HL-60 (cell line): Measurements from ENCODE around the gene DCHS1.

ENCODE experiments used
- DNase-seq, 2 experiments: peaks; one replicate each; pipeline ENCODE4 v3.0.0-alpha.2; 2010 to 2020; ENCODE audit warnings: low read depth in 1 of 2, low spot score in 1 of 2
- H3K27ac ChIP-seq: fragments of 250-450 bp; sonication (Bioruptor Pico); replicated peaks from 2 replicates; pipeline ENCODE4 v1.5.1; 2020; ENCODE audit warnings: mild to moderate bottlenecking, moderate library complexity
- H3K27me3 ChIP-seq: fragments of 250-450 bp; sonication (Bioruptor Pico); 2 replicates; pipeline ENCODE4 v1.5.1; 2021; ENCODE audit warnings: mild to moderate bottlenecking, moderate library complexity; ENCODE audit not compliant: insufficient read depth, poor library complexity, severe bottlenecking
- H3K4me3 ChIP-seq: replicated peaks from 2 replicates; pipeline ENCODE4 v1.5.1; 2011; ENCODE audit warnings: mild to moderate bottlenecking, control low read depth, low read length; ENCODE audit not compliant: insufficient read depth
- CTCF ChIP-seq: IDR thresholded peaks from one replicate; pipeline ENCODE4 v1.5.1; 2011; ENCODE audit warnings: low read length, control low read depth, inconsistent platforms; ENCODE audit not compliant: insufficient read depth
- GABPA ChIP-seq: IDR thresholded peaks from 2 replicates; pipeline ENCODE4 v1.6.1; 2012; ENCODE audit warnings: low read depth
- POLR2AphosphoS5 ChIP-seq: IDR thresholded peaks from 2 replicates; pipeline ENCODE4 v1.6.1; 2012; ENCODE audit warnings: low read depth
- SPI1 ChIP-seq: IDR thresholded peaks from 2 replicates; pipeline ENCODE4 v1.6.1; 2012; ENCODE audit warnings: low read depth, mild to moderate bottlenecking, borderline replicate concordance
- TF ChIP-seq, protein P1 (sequence below): IDR thresholded peaks from 2 replicates; pipeline ENCODE4 v1.6.1; 2012; ENCODE audit warnings: low read depth; ENCODE audit not compliant: insufficient replicate concordance

Gene DCHS1

GRCh38 chr11:6666302-6667183, 10.9 kb upstream of the DCHS1 start:
- H3K27me3 ChIP-seq = no peaks in the 10 kb centered on the region
- no peak overlapping the region for H3K27ac ChIP-seq
- no peak overlapping the region for H3K4me3 ChIP-seq
- no peak for DNase-seq
- TF ChIP-seq CTCF (no peak), GABPA (no peak), POLR2AphosphoS5 (no peak)

DNA sequence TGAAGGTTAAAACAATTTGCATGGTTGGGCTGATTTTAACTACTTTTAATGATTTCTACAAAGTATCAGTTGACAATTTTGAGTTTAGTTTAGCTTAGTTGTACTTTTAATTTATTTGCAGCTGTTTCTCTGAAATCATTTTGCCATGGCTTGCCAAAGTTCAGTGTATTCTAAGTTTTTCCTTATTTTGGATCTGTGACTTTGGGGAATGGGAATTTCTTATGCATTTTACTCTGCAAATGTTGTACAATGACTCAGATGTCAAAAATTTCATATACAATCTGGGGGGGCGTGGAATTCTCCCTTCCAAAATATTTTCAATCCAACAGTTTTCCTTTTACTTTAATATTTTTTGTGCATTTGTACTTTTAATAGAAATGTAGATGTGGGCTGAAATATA, 8.9 kb upstream of the DCHS1 start:
- H3K27me3 ChIP-seq = no peaks in the 10 kb centered on the region

GRCh38 chr11:6663794-6664469, 8.3 kb upstream of the DCHS1 start:
- Histone ChIP-seq H3K27ac (no peak overlapping the region), H3K27me3 (no peaks in the 10 kb centered on the region), H3K4me3 (no peak overlapping the region)
- DNase-seq = no peak
- TF ChIP-seq GABPA (no peak), POLR2AphosphoS5 (no peak), SPI1 (no peak), CTCF (no peak)
- TF ChIP-seq, protein P1, sequence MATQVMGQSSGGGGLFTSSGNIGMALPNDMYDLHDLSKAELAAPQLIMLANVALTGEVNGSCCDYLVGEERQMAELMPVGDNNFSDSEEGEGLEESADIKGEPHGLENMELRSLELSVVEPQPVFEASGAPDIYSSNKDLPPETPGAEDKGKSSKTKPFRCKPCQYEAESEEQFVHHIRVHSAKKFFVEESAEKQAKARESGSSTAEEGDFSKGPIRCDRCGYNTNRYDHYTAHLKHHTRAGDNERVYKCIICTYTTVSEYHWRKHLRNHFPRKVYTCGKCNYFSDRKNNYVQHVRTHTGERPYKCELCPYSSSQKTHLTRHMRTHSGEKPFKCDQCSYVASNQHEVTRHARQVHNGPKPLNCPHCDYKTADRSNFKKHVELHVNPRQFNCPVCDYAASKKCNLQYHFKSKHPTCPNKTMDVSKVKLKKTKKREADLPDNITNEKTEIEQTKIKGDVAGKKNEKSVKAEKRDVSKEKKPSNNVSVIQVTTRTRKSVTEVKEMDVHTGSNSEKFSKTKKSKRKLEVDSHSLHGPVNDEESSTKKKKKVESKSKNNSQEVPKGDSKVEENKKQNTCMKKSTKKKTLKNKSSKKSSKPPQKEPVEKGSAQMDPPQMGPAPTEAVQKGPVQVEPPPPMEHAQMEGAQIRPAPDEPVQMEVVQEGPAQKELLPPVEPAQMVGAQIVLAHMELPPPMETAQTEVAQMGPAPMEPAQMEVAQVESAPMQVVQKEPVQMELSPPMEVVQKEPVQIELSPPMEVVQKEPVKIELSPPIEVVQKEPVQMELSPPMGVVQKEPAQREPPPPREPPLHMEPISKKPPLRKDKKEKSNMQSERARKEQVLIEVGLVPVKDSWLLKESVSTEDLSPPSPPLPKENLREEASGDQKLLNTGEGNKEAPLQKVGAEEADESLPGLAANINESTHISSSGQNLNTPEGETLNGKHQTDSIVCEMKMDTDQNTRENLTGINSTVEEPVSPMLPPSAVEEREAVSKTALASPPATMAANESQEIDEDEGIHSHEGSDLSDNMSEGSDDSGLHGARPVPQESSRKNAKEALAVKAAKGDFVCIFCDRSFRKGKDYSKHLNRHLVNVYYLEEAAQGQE = no peak

More for the DNA sequence above, 8.9 kb upstream of the DCHS1 start:
- TF ChIP-seq GABPA (no peak), POLR2AphosphoS5 (no peak), CTCF (no peak), SPI1 (no peak)
- TF ChIP-seq, protein P1 = no peak
- Histone ChIP-seq H3K4me3 (no peak overlapping the region), H3K27ac (no peak overlapping the region)
- no peak for DNase-seq
